HFFc6 (cell line): ENCODE measurements around the gene OR52K1. TPM values are rescaled to one million over a fixed set of nuclear protein-coding genes. Genes with fewer than 3 reads are reported as not detected.
"Not testable (repeated sequence)": the region's sequence is repeated elsewhere in the genome, so short reads cannot be mapped to it uniquely, and the experiment has no call there.

Source experiments
- DNase-seq: peaks from one replicate; pipeline ENCODE4 v3.0.0-alpha.2; 2018
- H3K27ac Mint-ChIP-seq: 2 replicates; pipeline ENCODE4 v1.8.0; 2020; ENCODE audit warnings: mild to moderate bottlenecking, mixed read lengths
- H3K27me3 Mint-ChIP-seq: 2 replicates; pipeline ENCODE4 v1.8.0; 2021; ENCODE audit warnings: mild to moderate bottlenecking, moderate library complexity, mixed read lengths; ENCODE audit not compliant: insufficient read depth
- H3K36me3 Mint-ChIP-seq: 2 replicates; pipeline ENCODE4 v1.8.0; 2021; ENCODE audit warnings: low read depth, mixed read lengths
- H3K4me1 Mint-ChIP-seq: 2 replicates; pipeline ENCODE4 v1.8.0; 2020; ENCODE audit warnings: low read depth, mixed read lengths
- H3K4me3 Mint-ChIP-seq: 2 replicates; pipeline ENCODE4 v1.8.0; 2020; ENCODE audit warnings: mild to moderate bottlenecking, moderate library complexity, mixed read lengths
- H3K9me3 Mint-ChIP-seq: 2 replicates; pipeline ENCODE4 v1.8.0; 2020; ENCODE audit warnings: mild to moderate bottlenecking, mixed read lengths
- total RNA-seq, 6 experiments: library from RNA; stranded (reverse); fragmentation: NEBNext Ultra II Directional; extraction: Animal tissue kit (Norgen Biotek cat#: 25700); gene quantifications; 2 replicates in 1 of 6; 3 replicates in 5 of 6; pipeline ENCODE4 v1.2.3, GENCODE V29; 2021
- TF ChIP-seq, protein P1 (sequence below): fragments of 200-600 bp; sonication (generic); IDR thresholded peaks from 2 replicates; pipeline ENCODE4 v1.5.0; 2021; ENCODE audit warnings: antibody characterized with exemption, mild to moderate bottlenecking

Gene OR52K1
- total RNA-seq, 6 experiments from 2014 or later, result not detected

DNA sequence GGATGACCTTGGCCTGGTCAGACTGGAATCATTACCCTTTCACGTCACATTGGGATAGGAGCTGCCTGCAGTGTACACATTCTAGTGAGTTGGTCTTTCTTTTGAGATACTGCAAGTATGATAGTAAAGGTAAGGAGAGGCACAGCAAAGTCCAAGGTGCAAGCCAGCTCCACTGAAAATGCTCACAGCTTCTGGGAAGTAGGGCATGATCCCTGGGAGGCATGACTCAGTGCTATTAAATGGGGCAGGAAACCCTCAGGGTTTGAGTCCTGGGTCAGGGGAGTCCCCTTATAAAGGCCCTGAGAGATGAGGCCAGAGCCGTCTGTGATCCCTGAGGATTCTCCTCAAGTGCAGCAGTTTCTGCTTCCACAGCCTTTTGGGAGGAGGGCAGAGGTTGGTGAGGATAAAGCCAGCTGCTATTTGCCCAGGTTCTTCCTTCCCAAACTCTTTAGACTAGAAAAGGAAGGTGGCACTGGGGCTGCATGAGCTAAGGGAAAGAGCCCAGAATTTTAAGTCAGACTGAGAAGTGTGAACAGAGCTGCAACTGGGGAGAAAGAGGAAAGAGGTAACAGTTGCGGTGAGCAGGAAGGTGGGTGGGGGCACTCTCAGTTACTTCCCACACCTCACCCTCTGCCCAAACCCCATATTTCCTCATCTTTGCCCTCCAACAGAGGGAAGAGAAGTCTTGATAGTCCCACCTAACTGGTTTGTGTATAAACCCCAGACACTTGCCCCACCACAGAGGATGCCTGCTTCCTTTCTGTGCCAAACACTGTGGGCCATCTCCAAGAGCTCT is 14.4 kb upstream of the OR52K1 start:
- Mint-ChIP-seq H3K4me3 (no peak overlapping the region), H3K4me1 (peaks cover 12% of the 10 kb centered on the region), H3K27ac (no peak overlapping the region), H3K36me3 (peaks cover 13% of the 10 kb centered on the region), H3K27me3 (peaks cover 1% of the 10 kb centered on the region), H3K9me3 (peaks cover 20% of the 10 kb centered on the region)
- TF ChIP-seq, protein P1, sequence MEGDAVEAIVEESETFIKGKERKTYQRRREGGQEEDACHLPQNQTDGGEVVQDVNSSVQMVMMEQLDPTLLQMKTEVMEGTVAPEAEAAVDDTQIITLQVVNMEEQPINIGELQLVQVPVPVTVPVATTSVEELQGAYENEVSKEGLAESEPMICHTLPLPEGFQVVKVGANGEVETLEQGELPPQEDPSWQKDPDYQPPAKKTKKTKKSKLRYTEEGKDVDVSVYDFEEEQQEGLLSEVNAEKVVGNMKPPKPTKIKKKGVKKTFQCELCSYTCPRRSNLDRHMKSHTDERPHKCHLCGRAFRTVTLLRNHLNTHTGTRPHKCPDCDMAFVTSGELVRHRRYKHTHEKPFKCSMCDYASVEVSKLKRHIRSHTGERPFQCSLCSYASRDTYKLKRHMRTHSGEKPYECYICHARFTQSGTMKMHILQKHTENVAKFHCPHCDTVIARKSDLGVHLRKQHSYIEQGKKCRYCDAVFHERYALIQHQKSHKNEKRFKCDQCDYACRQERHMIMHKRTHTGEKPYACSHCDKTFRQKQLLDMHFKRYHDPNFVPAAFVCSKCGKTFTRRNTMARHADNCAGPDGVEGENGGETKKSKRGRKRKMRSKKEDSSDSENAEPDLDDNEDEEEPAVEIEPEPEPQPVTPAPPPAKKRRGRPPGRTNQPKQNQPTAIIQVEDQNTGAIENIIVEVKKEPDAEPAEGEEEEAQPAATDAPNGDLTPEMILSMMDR, result no peak
- no peak for DNase-seq

DNA sequence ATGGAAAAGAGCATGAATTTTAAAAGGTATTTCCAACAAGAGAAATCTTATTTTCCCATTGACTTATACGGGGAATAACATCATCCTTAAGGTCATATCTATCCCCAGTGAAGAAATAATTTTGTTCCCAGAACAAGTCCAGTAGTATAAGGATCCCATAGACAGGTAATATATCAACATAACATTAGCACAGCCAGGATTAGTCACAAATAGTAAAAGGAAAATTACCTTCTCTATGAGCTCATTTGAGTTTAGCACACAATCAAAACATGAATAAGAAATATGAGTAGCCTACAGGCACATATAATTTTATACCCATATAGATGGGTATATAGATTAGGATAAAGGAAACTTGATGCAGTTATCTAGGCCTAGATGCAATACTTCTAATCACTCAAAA is 2.8 kb upstream of the OR52K1 start:
- peaks cover 18% of the 10 kb centered on the region for H3K4me1 Mint-ChIP-seq
- no peaks in the 10 kb centered on the region for H3K36me3 Mint-ChIP-seq
- H3K27ac Mint-ChIP-seq, result no peak overlapping the region
- H3K4me3 Mint-ChIP-seq, result no peak overlapping the region
- TF ChIP-seq, protein P1, result no peak
- DNase-seq, result no peak
- peaks cover 4% of the 10 kb centered on the region; the same call in 1 of the 2 replicates for H3K27me3 Mint-ChIP-seq
- H3K9me3 Mint-ChIP-seq, result no peaks in the 10 kb centered on the region

DNA sequence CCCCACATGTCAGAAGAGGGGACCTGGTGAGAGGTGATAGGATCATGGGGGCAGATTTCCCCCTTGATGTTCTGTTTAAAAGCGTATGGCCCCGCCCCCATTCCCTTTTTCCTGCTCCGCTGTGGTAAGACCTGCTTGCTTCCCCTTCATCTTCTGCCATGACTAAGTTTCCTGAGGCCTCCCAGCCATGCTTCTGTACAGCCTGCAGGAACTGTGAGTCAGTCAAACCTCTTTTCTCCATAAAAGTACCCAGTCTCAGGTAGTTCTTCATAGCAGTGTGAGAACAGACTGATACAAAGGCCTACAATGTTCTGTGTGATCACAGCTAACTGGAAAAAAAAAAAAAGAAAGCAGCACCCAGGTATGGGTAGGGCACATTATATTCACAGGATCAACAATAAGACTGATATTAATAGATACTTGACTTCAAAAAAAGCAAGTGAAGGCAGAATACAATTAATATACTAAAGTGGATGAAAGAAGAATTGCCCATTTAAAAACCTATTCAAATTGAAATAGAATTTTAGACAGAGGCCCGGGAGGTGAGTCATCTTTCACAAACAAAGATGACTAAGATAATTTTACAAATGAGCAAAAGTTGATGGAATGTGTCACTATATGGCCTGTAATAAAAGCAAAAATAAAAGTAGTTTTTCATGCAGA is 1.7 kb upstream of the OR52K1 start:
- DNase-seq, result no peak
- Mint-ChIP-seq H3K27me3 (0 out of 2 replicates have a peak, but pooled peaks cover 3% of the 10 kb centered on the region), H3K4me3 (peak overlapping the region; percentile 23; the same call in 1 of the 2 replicates), H3K36me3 (no peaks in the 10 kb centered on the region), H3K9me3 (no peaks in the 10 kb centered on the region), H3K4me1 (peaks cover 18% of the 10 kb centered on the region), H3K27ac (peak overlapping the region; percentile 48; the same call in 1 of the 2 replicates)
- TF ChIP-seq, protein P1, result no peak

DNA sequence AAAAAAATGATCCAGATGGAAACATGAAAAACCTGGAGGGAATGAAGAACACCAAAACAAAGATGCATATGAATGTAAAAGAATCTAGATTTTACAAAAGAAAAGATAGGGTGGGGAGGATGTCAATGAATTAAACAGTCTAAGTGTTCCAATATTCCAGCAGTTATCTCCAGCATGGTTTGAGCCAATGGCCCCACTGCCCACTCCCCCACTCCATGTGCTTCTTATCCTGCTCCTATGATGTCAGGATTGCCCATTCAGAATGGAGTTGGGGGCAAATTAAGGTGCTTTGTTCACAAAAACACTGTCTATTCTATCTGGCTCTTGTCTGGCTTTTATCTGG is 1.2 kb upstream of the OR52K1 start:
- Mint-ChIP-seq H3K4me1 (peaks cover 18% of the 10 kb centered on the region), H3K36me3 (no peaks in the 10 kb centered on the region), H3K4me3 (no peak overlapping the region), H3K27ac (no peak overlapping the region), H3K27me3 (0 out of 2 replicates have a peak, but pooled peaks cover 3% of the 10 kb centered on the region), H3K9me3 (no peaks in the 10 kb centered on the region)
- no peak for DNase-seq
- TF ChIP-seq, protein P1, result no peak

DNA sequence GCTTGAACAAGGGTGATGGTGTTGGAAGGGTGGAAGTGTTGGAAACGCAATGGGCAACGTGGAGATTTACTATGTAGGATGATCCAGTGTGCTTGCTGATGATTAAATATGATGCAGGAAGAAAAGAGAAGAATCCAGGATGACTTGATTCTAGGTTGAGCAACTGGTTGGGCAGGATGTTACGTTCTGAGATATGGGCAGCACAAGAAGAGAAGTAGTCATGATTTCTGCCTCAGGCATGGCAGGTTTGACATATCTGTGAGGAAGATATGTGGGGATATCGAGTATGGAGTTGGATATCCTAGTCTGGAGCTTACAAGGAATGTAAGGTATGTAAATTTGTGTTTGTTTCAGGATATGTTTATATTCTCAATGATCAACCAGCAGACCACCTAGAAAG is 1.9 kb downstream of the OR52K1 start:
- no peak overlapping the region for H3K27ac Mint-ChIP-seq
- H3K36me3 Mint-ChIP-seq, result no peaks in the 10 kb centered on the region
- TF ChIP-seq, protein P1, result no peak
- H3K9me3 Mint-ChIP-seq, result no peaks in the 10 kb centered on the region
- no peak for DNase-seq
- no peak overlapping the region for H3K4me3 Mint-ChIP-seq
- H3K27me3 Mint-ChIP-seq, result peaks cover 4% of the 10 kb centered on the region; the same call in 1 of the 2 replicates
- peaks cover 18% of the 10 kb centered on the region for H3K4me1 Mint-ChIP-seq

DNA sequence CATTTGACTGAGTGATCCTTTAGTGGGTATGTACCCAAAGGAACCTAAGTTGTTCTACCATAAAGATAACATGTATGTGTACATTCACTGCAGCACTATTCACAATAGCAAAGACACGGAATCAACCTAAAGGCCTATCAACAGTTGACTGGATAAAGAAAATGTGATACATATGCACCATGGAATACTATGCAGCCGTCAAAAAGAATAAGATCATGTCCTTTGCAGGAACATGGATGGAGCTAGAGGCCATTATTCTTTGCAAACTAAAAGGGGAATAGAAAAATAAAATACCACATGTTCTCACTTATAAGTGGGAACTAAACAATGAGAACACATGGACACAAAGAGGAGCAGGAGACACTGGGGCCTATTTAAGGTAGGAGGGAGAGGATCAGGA is 9.0 kb downstream of the OR52K1 start:
- not testable (repeated sequence) for H3K36me3 Mint-ChIP-seq, H3K27me3 Mint-ChIP-seq, H3K27ac Mint-ChIP-seq, DNase-seq, H3K4me1 Mint-ChIP-seq, H3K4me3 Mint-ChIP-seq, H3K9me3 Mint-ChIP-seq
